ENCODE data around the gene TMOD1. TPM values are rescaled to one million over a fixed set of nuclear protein-coding genes. Genes with fewer than 3 reads are reported as not detected.

The TMOD1 gene
- total RNA-seq, 1 donor from 2014 or later, result 1.3 TPM

DNA sequence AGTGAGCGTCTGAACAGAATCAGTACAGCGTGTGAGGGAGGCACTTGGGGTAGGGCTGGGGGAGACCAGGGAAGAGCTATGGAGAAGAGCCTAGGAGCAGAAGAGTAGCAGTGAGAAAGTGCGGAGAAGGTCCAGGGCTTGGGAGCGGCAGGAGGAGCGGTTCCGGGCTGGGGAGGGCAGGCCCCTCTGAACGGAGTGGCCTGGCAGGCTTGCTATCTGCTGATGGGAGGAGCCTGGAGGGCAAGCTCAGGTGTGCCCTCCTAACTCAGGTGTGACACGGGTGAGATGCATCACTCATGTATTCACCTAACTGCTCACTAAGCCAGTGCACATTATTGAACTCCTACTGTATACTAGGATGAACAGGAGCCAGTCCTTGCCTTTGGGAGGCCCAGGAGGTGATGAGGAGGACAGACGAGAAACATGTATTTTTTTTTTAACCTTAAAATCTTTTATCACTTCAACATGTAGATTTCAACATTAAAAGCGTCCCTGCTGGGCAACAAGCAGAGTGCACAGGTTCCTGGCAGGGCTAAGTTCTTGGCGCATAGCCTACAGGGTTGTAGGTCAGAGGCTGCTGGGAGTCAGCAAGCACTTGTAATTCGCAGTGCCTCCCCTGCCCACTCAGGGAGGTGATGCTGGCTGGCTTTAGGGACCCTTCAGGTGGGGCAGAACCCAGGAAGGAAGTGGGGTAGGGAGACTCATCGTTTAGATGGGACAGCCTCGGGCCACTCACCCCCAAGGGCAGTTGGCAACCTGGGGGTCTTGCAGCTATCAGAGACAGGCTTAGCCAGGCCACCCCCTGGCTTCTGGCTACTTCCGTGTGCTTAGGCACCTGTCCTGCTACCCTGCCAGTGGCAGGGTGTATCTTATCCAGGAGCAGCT is 55.5 kb downstream of the TMOD1 start:
- H3K36me3 Mint-ChIP-seq (ENCODE audit: low read depth), result peaks cover 2% of the 10 kb centered on the region
- no peaks in the 10 kb centered on the region for H3K9me3 Mint-ChIP-seq (ENCODE audit: low read depth)
- TF ChIP-seq, protein P1, sequence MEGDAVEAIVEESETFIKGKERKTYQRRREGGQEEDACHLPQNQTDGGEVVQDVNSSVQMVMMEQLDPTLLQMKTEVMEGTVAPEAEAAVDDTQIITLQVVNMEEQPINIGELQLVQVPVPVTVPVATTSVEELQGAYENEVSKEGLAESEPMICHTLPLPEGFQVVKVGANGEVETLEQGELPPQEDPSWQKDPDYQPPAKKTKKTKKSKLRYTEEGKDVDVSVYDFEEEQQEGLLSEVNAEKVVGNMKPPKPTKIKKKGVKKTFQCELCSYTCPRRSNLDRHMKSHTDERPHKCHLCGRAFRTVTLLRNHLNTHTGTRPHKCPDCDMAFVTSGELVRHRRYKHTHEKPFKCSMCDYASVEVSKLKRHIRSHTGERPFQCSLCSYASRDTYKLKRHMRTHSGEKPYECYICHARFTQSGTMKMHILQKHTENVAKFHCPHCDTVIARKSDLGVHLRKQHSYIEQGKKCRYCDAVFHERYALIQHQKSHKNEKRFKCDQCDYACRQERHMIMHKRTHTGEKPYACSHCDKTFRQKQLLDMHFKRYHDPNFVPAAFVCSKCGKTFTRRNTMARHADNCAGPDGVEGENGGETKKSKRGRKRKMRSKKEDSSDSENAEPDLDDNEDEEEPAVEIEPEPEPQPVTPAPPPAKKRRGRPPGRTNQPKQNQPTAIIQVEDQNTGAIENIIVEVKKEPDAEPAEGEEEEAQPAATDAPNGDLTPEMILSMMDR (IDR thresholded peaks at IDR 0.05), result no peak
- H3K27me3 Mint-ChIP-seq (ENCODE audit: low read depth), result peaks cover 45% of the 10 kb centered on the region
- no peak overlapping the region for H3K4me3 Mint-ChIP-seq (ENCODE audit: unreplicated experiment)
- peaks cover 17% of the 10 kb centered on the region for H3K4me1 Mint-ChIP-seq (ENCODE audit: low read depth)
- DNase-seq (ENCODE audit: low spot score), result no peak
- H3K27ac Mint-ChIP-seq (ENCODE audit: unreplicated experiment), result peak overlapping the region; percentile 59

DNA sequence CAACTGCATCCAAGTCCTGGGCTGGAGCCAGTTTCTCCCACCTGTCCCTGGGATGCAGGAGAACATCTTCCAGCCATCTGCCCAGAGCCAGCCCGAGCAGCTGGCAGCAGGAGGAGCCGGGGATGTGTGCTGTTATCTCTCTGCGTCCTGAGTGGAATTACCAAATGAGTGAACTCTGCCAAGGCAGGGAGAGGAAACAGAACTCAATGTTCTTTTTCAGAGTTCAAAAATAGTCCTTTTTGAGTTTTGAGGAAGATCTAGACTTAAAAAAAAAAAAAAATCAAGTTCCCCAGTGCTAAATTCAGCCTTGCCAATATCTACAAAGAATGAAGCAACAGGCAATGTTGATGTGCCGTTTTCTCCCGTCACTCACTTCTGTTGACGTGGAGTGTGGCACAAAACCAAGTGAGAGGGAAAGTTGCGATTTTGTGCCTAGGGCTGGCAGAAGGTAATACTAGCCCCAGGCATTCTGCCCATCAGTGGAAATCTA is 56.2 kb downstream of the TMOD1 start:
- no peak for DNase-seq (ENCODE audit: low spot score)
- TF ChIP-seq, protein P1 (IDR thresholded peaks at IDR 0.05), result no peak
- Mint-ChIP-seq H3K9me3 (ENCODE audit: low read depth) (no peaks in the 10 kb centered on the region), H3K4me1 (ENCODE audit: low read depth) (peaks cover 17% of the 10 kb centered on the region), H3K36me3 (ENCODE audit: low read depth) (peaks cover 2% of the 10 kb centered on the region), H3K27ac (ENCODE audit: unreplicated experiment) (peak overlapping the region; percentile 59), H3K27me3 (ENCODE audit: low read depth) (peaks cover 43% of the 10 kb centered on the region), H3K4me3 (ENCODE audit: unreplicated experiment) (no peak overlapping the region)

DNA sequence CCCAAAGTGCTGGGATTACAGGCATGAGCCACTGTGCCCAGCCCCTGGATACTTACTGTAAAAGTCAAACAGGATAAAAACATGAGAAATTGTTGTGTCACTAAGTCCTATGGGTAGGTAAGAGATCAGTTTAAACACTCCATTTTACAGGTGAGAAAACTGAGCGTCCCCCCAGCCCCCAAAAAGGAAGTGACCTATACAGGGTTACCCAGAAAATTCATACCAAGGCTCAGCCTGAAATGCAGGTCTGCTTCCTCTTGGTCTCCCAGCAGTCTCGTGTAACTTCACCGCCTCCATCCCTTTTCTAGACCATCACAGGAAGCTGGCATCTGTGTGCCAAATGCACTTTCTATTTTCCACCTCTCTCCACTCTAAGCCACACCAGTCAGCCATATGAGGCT is 57.2 kb downstream of the TMOD1 start:
- TF ChIP-seq, protein P1 (IDR thresholded peaks at IDR 0.05), result no peak
- peaks cover 21% of the 10 kb centered on the region for H3K4me1 Mint-ChIP-seq (ENCODE audit: low read depth)
- no peak overlapping the region for H3K27ac Mint-ChIP-seq (ENCODE audit: unreplicated experiment)
- peaks cover 40% of the 10 kb centered on the region for H3K27me3 Mint-ChIP-seq (ENCODE audit: low read depth)
- H3K9me3 Mint-ChIP-seq (ENCODE audit: low read depth), result no peaks in the 10 kb centered on the region
- peaks cover 2% of the 10 kb centered on the region for H3K36me3 Mint-ChIP-seq (ENCODE audit: low read depth)
- DNase-seq (ENCODE audit: low spot score), result no peak
- H3K4me3 Mint-ChIP-seq (ENCODE audit: unreplicated experiment), result no peak overlapping the region

DNA sequence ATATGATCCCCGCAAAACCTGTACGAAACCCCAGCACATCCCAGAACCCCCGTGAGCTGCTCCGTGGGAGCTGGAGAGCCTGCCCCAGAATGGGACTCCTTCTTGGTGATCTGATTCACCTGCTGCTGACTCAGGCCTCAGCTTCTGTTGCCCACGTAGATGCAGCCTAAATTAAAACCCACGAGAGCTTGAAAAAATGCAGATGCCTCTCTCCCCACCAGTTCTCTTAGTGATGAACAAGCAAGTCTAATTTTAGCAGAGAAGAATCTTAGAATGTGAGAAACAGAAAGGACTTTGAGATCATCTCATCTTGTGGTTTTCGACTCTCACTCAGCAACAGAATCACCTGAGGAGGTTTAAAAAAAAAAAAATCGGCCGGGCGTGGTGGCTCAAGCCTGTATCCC is 57.6 kb downstream of the TMOD1 start:
- peaks cover 39% of the 10 kb centered on the region for H3K27me3 Mint-ChIP-seq (ENCODE audit: low read depth)
- H3K4me3 Mint-ChIP-seq (ENCODE audit: unreplicated experiment), result no peak overlapping the region
- no peaks in the 10 kb centered on the region for H3K9me3 Mint-ChIP-seq (ENCODE audit: low read depth)
- no peak for DNase-seq (ENCODE audit: low spot score)
- no peak overlapping the region for H3K27ac Mint-ChIP-seq (ENCODE audit: unreplicated experiment)
- H3K36me3 Mint-ChIP-seq (ENCODE audit: low read depth), result peaks cover 2% of the 10 kb centered on the region
- H3K4me1 Mint-ChIP-seq (ENCODE audit: low read depth), result peaks cover 24% of the 10 kb centered on the region
- TF ChIP-seq, protein P1 (IDR thresholded peaks at IDR 0.05), result no peak

DNA sequence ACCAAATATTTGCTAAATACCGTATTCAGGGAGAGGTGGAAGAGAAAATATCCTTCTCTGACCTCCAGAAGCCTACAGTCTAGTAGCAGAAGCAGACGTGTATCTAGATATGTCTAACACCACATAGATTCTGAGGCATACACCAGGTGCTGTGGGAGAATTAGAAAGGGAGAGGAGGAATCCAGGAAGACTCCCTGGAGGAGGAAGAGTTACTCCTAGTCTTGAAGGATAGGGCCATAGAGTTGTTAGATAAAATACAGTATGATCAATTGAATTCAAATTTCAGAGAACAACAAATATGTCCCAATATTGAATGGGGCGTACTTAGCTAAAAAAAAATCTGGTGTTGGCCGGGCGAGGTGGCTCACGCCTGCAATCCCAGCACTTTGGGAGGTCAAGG is 58.7 kb downstream of the TMOD1 start:
- Mint-ChIP-seq H3K9me3 (ENCODE audit: low read depth) (no peaks in the 10 kb centered on the region), H3K4me1 (ENCODE audit: low read depth) (peaks cover 29% of the 10 kb centered on the region), H3K27me3 (ENCODE audit: low read depth) (peaks cover 34% of the 10 kb centered on the region), H3K36me3 (ENCODE audit: low read depth) (peaks cover 2% of the 10 kb centered on the region), H3K4me3 (ENCODE audit: unreplicated experiment) (no peak overlapping the region), H3K27ac (ENCODE audit: unreplicated experiment) (no peak overlapping the region)
- TF ChIP-seq, protein P1 (IDR thresholded peaks at IDR 0.05), result no peak
- DNase-seq (ENCODE audit: low spot score), result no peak
